Measurements from ENCODE around the gene MYBBP1A.

DNA sequence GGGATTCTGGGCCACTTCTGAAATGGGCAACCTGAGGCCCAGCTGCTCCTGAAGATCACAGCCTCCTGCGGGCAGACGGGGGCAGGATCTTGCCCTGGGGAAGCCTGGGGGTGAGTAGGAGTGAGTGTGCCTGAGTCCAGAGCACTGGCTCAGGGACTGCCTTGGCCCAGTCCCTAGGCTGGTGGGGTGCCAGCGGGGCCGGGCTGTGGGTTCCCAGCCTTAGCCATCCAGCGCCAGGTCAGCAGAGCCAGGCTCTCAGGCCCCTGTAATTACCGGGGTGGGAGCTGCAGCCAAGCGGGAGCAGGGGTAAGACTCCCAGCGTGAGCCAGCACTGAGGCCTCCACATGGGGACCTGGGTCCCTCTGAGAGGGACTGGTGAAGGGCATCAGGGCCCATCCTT, 48.3 kb downstream of the MYBBP1A start:
- TF ChIP-seq, protein P1, sequence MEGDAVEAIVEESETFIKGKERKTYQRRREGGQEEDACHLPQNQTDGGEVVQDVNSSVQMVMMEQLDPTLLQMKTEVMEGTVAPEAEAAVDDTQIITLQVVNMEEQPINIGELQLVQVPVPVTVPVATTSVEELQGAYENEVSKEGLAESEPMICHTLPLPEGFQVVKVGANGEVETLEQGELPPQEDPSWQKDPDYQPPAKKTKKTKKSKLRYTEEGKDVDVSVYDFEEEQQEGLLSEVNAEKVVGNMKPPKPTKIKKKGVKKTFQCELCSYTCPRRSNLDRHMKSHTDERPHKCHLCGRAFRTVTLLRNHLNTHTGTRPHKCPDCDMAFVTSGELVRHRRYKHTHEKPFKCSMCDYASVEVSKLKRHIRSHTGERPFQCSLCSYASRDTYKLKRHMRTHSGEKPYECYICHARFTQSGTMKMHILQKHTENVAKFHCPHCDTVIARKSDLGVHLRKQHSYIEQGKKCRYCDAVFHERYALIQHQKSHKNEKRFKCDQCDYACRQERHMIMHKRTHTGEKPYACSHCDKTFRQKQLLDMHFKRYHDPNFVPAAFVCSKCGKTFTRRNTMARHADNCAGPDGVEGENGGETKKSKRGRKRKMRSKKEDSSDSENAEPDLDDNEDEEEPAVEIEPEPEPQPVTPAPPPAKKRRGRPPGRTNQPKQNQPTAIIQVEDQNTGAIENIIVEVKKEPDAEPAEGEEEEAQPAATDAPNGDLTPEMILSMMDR (IDR thresholded peaks at IDR 0.05 in 8 of 11, conservative IDR thresholded peaks at IDR 0.05 in 3 of 11) = no peak
- TF ChIP-seq POLR2A (IDR thresholded peaks at IDR 0.05) = no peak
- TF ChIP-seq POLR2AphosphoS5 (IDR thresholded peaks at IDR 0.05) = no peak
